NCI-H187 (cell line): Measurements from ENCODE around the gene FDXR.
"Not testable (repeated sequence)": the region's sequence is repeated elsewhere in the genome, so short reads cannot be mapped to it uniquely, and the experiment has no call there.

Experiments used
- DNase-seq, 2 experiments: peaks; one replicate each; lab custom pipeline; 2025; lab: John Stamatoyannopoulos, UW

The FDXR gene, protein sequence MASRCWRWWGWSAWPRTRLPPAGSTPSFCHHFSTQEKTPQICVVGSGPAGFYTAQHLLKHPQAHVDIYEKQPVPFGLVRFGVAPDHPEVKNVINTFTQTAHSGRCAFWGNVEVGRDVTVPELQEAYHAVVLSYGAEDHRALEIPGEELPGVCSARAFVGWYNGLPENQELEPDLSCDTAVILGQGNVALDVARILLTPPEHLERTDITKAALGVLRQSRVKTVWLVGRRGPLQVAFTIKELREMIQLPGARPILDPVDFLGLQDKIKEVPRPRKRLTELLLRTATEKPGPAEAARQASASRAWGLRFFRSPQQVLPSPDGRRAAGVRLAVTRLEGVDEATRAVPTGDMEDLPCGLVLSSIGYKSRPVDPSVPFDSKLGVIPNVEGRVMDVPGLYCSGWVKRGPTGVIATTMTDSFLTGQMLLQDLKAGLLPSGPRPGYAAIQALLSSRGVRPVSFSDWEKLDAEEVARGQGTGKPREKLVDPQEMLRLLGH

DNA sequence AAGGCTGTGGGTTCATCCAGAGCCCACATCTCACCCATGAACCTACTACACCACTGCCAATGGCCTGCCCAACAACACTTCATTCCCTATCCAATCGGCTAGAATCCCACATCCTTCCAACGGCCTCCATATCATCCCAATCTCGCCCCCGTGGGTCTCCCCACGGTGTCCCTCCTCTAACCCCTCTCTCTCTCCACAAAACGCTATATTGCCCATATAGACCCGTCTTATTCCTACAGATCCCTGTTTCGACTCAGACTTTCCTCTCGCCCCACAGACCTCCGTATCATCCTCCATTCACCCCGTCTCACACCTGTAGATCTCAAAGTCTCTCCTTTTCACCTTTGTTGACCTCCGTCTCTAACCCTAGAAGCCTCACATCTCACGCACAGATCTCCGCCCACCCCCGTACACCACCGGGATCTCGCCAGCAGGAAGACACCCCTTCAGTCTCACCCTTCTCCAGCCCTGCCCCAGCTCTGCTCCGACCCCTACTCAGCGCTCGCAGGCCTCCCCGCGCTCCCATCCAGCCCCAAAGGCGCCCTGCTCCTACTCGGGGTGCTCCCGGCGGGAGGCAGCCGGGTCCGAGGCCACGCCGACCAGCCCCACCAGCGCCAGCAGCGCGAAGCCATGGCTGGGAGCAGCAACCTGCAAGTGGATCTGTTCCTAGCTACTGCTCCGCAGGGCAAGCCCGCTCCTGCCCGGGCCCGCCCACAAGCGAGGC is at the start of gene FDXR:
FDXR (minus strand) TSS at position 682 of the 724 bp plus-strand sequence; CDS start at position 632, 50 bp downstream.
- DNase-seq = no peak

DNA sequence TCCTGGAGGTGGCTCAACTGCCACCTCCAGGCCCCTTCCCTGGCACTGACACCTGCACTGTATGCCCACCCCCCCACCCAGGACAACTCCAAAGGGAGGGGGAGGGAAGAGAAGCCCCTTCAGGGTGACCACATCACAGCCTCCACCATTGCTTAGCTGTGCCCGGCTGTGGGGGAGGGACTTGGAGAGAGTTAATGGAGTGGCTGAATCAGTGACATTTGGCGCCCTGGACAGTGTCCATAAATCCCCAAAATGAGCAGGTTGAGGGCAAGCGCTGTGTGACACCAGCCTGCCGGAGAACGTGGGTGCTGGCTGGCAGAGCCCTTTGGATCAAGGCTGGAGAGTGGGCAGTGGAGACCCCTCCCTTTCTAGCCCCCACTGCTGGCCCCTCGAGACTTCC is 49.4 kb upstream of the FDXR start:
- DNase-seq = no peak

DNA sequence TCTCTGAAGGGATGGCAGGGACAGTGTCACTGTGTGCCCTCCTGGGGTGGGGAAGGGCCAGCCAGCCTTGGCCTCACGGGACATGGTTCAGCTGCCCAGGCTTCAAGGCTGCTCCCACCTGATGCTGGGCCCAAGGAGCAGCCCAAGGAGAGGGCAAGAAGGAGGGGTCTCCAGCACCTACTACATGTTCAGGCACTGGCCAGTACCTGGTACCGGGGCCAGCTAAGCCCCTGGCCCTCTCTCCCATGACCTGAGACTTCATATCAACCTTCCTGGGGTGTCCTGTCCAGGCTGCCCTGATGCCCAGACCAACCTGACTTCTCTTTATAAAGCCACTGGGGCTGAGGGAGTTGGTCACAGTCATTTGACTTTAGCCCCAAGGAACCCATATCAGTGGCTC is 49.0 kb upstream of the FDXR start:
- no peak for DNase-seq

DNA sequence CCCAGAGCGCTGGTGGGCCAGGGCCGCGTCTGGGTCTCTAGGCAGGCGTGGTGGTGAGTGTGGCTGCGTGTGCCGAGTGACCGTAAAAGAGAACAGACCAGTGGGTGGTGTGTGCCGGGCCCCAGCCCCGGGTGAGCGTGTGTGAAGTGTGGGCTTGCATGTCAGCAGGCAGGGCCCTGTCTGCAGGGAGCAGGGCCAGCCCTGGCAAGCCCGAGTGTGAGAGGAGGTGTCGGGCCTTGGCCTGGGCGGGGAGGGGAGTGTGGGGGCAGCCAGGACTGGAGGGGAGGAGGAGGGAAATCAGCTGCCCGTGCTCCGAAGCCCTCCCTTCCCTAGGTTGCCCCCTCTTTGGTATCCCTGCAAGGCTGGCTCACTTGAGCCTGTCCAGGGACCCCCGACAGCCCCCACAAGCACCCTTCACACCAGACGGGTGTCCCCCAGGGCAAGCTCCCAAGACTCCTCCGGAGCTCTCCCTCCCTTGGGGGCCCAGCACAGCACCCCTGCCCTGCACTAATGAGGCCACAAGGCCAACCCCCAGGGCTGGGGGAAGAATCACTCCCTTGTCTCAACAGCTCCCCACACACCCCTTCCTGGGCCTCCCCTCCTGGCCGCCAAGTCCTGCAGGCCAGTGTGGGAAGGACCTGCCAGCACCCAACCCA is 48.4 kb upstream of the FDXR start:
- DNase-seq = no peak

DNA sequence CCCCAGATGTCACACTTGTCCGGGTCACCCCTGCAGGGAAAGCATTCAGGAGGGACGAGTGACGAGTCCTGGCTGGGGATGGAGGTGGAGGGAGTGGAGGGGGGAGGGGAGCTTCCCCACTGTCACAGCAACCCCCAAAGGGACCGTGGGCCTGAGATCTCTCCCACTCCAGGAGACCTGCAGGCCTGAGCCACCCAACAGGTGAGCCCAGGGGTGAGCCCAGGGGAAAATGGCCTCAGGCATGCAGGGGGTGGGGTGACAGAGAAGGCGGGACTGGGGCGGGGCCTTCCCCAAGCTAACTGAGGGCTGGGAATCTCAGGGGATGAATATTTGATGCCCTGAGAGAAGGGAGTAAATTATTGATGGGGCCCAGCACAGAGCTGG is 47.8 kb upstream of the FDXR start:
- DNase-seq = no peak

DNA sequence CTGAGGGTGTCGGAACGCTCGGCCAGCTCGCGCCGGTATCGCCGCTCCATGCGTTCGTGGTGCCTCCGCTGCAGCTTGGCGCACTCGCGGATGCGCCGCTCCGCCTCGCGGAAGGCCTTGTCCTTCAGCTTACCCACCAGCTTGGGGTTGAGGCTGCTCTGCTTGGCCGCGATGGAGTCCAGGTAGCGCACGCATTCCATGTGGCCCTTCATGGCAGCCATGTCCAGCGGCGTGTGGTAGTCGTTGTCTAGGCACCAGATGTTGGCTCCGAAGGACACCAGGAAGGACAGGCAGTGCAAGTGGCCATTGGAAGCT is 47.5 kb upstream of the FDXR start:
- DNase-seq = no peak

DNA sequence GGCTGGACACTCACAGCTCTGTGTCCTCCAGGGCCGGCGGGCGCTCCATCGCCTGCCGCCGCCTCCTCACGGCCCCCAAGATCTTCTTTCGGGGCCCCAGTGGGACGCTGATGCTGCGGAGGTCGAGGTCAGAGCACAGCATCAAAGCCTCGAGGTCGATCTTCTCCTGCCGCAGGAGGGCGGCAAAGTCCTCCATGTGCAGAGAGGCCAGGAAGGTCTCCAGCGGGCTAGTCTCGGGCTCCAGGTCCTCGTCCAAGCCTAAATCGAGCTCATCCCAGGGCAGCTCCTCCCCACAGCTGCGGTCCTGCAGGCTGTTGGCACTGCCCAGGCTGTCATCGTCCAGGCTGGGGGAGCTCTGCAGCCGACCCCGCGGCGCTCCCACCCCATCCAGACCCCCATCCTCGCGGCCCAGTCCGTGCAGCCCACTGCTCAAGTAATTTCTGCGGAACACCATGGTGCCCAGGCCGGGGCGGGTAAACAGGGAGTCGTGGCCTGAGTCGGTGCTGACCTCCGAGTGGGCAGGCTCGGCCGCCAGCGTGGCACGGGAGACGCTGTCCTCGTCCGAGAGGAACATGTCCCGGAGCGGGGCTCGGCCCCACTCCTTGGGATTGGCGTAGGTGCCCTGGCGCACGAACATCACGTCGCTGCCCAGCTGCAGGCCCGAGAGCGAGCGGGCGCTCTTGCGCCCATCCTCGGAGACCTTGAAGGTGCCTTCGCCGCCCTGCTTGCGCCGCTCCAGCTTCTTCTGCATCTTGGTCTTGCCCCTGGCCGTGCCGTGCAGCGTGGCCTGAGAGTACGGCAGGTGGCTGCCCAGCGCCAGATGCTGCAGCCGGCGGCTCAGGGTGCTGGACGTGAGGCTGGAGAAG is 46.9 kb upstream of the FDXR start:
- no peak for DNase-seq

DNA sequence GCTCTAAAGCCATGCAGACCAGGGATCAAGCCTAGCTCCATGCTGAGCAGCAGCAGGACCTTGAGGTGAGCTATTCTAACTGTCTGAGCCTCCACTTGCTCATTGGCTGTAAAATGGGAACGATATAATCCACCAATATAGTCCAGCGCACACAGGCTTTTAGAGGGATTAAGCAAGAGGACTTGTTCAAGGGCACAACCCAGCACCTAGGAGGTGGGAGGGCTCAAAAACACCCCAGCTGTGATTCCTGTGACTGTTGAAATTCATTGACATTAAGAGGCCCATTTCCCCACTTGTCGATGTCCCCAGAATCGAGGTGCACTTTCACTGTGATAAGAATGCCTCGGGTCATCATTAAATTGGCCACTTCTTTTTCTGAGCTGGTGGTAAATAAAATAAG is 46.1 kb upstream of the FDXR start:
- DNase-seq = no peak

DNA sequence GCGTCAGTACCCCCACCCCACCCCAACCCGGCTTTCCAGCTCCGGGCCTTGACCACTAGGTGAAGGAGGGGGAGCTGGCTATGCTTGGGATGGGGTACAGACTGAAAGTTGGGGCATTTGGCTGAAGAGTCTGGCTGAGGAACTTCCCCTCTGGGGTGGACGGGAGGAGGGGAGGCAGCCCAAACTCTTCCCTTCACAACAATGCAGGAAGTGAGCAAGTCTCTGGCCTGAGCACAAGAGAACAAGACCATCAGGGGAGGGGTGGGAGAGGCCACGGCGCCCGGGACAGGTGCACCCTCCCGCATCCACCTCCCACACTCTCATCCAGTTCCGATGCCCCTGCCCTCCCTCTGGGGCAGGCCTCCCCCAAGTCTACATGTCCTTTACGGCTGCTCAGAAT is 44.6 kb upstream of the FDXR start:
- DNase-seq = no peak

DNA sequence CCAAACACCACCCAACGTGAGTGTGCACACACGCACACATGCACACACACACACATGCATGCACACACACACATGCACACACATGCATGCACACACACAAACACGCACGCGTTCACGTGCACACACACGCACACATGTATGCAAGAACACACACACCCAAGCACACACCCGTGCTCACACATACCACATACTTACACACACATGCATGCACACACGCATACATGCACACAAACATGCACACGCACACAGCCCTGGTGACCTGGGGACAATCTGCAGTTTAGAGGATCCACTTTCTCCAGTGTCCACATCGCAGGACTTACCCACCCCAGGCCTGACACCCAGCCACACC is 44.0 kb upstream of the FDXR start:
- no peak for DNase-seq

DNA sequence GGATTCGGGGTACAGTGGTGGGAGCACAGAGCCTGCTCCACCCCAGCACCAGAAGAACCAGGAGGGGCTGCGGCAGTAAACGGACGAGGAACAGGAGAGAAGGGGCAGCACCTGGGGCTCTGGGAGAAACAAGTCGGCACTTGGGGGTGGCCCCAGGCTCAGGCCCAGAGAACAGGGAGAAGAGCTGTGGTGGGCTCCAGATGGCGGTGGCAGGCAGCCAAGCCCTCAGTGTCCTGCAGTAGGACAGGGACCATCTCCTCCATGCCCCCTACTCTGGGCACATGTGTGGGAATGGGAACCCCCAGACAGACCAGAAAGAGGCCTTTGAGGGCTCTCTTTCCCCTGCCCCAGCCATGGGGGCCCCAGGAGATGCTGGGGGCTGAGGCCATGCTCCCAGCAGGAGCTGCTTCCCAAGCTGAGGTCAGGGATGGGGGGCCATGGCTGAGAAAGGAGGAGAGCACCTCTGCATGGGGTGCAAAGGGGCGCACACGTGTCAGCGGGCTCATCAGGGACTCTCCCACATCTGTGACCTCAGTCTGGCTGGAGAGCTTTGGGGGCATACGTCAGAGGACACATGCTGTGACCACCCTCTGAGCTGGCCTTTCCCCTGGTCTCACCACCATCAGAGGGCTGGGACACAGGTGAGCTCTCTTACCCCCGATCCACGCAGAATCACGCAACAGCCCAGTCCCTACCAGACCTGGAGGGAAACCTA is 43.5 kb upstream of the FDXR start:
- no peak for DNase-seq

DNA sequence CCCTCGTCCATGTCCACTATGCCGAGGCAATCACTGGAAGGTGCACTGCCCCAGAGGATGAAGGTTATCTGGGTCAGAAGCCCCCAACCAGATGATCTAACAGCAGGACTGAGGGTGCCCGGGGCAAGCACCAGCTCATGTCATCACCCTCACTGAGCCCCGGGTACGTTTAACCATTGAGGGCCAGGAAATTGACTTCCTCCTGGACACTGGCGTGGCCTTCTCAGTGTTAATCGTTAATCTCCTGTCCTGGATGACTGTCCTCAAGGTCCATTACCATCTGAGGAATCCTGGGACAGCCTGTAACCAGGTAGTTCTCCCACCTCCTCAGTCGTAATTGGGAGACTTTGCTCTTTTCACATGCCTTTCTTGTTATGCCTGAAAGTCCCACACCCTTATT is 38.6 kb upstream of the FDXR start:
- not testable (repeated sequence) for DNase-seq

DNA sequence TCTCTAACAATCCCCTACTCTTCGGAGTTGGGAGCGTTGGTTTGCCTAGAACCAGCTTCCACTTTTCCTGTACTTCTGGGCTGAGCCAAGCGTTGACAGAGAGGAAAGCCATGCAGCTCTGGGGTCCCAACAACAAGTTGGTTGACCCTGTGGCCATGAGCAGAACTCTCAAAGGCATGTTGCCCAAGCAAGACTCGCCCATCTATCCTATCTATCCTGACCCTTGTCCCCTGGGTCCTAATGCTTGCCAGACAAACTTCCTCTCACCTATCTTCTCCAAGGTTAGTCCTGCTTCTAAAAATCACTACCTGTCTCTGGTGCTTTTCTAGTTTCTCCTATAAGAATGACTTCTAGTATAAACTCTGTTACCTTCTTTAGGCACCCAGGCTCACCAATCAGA is 36.3 kb upstream of the FDXR start:
- not testable (repeated sequence) for DNase-seq

DNA sequence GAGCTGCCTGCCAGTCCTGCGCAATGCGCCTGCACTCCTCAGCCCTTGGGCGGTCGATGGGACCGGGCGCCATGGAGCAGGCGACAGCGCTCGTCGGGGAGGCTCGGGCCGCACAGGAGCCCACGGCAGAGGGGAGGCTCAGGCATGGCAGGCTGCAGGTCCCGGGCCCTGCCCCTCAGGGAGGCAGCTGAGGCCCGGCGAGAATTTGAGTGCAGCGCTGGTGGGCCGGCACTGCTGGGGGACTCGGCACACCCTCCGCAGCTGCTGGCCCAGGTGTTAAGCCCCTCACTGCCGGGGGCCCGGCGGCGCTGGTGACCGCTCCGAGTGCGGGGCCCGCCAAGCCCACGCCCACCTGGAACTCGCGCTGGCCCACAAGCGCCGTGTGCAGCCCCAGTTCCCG is 34.2 kb upstream of the FDXR start:
- DNase-seq = no peak

DNA sequence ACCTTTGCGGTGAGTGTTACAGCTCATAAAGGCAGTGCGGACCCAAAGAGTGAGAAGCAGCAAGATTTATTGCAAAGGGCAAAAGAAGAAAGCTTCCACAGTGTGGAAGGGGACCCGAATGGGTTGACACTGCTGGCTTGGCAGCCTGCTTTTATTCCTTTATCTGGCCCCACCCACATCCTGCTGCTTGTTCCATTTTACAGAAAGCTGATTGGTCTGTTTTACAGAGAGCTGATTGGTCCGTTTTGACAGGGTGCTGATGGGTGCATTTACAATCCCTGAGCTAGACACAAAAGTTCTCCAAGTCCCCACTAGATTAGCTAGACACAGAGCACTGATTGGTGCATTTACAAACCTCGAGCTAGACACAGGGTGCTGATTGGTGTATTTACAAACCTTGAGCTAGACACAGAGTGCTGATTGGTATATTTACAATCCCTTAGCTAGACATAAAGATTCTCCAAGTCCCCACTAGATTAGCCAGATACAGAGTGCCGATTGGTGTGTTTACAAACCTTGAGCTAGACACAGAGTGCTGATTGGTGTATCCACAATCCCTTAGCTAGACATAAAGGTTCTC is 33.5 kb upstream of the FDXR start:
- not testable (repeated sequence) for DNase-seq

DNA sequence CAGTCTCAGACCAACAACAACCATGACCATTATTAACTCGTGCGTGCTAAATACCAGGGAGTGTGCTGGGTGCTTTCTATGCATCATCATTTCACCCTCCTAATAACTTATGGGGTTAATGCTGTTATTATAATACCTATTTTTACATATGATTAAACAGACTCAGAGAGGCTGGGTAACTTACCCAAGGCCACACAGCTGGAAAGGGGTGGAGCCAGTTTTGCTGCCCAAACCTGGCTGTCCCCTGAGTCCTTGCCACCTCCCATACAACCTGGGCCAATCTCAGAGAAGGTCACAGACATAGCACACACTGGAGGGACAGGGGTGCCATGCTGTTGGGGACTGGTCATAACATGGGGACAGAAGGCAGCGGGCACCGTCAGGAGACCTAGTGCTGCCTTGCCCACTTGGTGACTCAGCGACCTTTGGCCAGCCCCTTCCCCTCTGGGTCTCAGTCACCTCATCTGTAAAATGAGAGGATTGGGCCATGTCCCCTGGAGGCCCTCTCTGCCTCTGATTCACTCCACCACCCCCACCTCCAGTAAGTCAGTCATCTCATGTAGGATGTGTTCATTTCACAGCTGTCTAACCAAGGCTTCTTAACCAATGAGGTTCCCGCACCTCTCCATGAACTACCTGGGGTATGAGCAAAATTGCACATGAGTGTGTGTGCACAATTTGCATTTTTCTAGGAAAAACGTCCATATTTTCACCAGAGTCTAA is 32.1 kb upstream of the FDXR start:
- DNase-seq = no peak

DNA sequence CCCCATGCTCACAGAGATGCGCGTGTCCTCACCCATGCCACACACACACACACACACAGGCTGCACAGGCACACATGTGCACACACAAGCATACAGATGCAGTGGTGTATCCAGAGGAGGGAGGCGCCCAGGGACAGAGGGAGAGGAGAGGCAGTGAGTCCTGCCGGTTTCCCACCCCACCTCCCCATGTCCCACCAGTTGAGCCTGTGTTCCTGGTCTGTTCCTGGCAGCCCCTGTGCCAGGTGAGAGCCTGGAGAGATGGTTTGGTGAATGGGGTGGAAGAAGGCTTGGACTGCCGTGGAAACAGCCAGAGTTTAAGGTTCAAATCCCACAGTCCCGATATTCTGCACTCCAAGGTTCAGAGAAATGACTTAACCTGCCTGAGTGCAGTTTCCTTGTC is 30.9 kb upstream of the FDXR start:
- DNase-seq = no peak

DNA sequence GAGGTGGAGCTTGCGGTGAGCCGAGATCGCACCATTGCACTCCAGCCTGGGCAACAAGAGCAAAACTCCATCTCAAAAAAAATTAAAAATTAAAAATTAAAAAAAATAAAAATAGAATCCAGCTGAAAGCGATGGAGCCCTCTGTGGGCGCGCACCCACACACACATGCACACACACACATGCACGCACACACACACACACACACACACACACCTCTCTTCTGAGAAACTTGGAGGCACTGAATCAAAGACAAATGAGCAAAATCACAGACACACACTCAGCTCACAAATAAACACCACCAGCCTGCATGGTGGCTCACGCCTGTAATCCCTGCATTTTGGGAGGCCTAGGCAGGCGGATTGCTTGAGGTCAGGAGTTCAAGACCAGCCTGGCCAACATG is 30.2 kb upstream of the FDXR start:
- DNase-seq = no peak

DNA sequence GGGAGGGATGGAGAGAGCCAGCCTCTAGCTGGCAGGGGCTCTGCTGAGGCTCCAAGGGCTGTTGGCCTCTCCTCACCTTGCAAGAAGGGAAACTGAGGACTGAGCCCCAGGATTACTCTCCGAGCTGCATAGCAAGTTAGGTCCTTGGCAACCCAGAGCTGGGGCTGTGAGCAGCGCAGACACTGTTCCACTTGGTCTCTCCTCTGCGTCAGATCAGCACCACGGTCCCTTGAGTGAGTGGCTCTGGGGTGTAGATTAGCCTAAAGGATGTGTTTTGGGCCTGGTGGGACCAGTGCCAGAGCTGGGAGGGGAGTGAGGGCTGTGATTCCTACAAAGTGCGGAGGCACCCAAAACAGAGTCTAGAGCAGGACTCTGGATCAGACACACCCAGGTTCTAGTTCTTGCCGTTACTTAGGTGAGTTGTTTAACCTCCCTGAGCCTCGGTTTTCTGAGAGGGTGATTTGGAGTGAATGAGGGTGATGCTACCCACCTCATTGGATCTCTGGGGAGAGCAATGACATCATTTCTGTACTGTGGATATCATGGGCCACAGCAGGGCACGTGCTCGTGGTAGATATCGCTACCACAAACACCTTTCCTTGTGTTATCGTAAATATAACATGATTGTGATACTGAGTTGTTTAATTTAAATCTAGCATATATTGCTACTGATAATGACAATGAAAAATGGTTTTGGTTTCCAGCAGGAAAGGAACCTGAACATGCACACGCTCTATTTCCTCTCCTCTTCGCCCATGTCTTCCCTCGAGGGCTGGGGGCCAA is 28.8 kb upstream of the FDXR start:
- no peak for DNase-seq

DNA sequence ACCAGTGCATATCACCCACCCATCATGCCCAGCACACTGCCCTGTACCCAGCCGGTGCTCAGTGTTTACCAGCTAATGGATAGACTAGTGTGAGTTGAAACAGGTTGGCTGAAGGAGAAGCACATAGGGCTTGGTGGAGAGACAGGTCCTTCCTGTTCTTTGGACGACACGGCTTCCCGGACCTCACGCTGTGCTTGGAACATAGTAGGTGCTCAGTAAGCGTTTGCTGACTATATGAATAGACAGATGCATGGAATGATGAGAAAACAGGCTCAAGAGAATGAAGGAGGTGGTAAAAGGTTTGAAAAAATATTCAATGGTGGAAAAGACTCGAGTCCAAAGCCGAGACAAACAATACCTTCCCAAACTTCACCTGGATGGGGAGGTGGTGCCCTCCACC is 27.4 kb upstream of the FDXR start:
- DNase-seq = no peak
